Kidney (tissue), 14 donors: ENCODE measurements around the gene LRRC8C. TPM values are rescaled to one million over a fixed set of nuclear protein-coding genes. Genes with fewer than 3 reads are reported as not detected.

Experiments
- DNase-seq, 5 donors: peaks; one replicate each; pipeline ENCODE4 v3.0.0-alpha.2; 2013 to 2020
- FAIRE-seq: peaks from 2 replicates; lab custom pipeline; 2012; peaks lifted over from hg19 to GRCh38; lab: Jason Lieb, UNC
- H3K27ac ChIP-seq, 2 donors: one replicate each; pipeline ENCODE4 v1.7.0; 2013; ENCODE audit warnings: low read depth in 2 of 2, low read length in 2 of 2, inconsistent platforms in 1 of 2
- H3K27me3 ChIP-seq: one replicate; pipeline ENCODE4 v1.7.1; 2013; ENCODE audit warnings: low read length, inconsistent platforms; ENCODE audit not compliant: control insufficient read depth, insufficient read depth
- H3K36me3 ChIP-seq, 3 donors: one replicate each; pipeline versions ENCODE4 v1.7.0 to v1.7.1; 2013; ENCODE audit warnings: low read length in 3 of 3, control low read depth in 1 of 3, inconsistent platforms in 1 of 3; ENCODE audit not compliant: insufficient read depth in 3 of 3, control insufficient read depth in 2 of 3
- H3K4me1 ChIP-seq, 3 donors: one replicate each; pipeline versions ENCODE4 v1.7.0 to v1.7.1; 2013; ENCODE audit warnings: low read length in 3 of 3, inconsistent platforms in 1 of 3, low read depth in 1 of 3; ENCODE audit not compliant: control insufficient read depth in 2 of 3, insufficient read depth in 2 of 3
- H3K4me3 ChIP-seq, 3 donors: one replicate each; pipeline versions ENCODE4 v1.7.0 to v1.8.1; 2013; ENCODE audit warnings: low read length in 3 of 3, control low read depth in 1 of 3, inconsistent platforms in 1 of 3
- H3K9ac ChIP-seq, 3 donors: one replicate each; pipeline versions ENCODE4 v1.7.0 to v1.7.1; 2013; ENCODE audit warnings: low read length in 3 of 3, control low read depth in 1 of 3, inconsistent platforms in 1 of 3
- H3K9me3 ChIP-seq, 3 donors: one replicate each; pipeline versions ENCODE4 v1.7.0 to v1.7.1; 2013; ENCODE audit warnings: low read length in 3 of 3, control low read depth in 1 of 3, inconsistent platforms in 1 of 3; ENCODE audit not compliant: control insufficient read depth in 2 of 3, insufficient read depth in 1 of 3
- CTCF ChIP-seq: IDR thresholded peaks from 3 replicates; pipeline ENCODE4 v1.5.1; 2012; ENCODE audit warnings: mild to moderate bottlenecking, moderate library complexity, borderline replicate concordance; ENCODE audit not compliant: insufficient read depth; ENCODE audit errors: extremely low read depth
- intact Hi-C: fragments of 100-400 bp; cut with DNase I; formaldehyde crosslinking; loops from one replicate; pipeline ENCODE4 v1.11.1; 2022
- polyA plus RNA-seq: library from polyadenylated mRNA; stranded (reverse); fragments of 350-450 nt; fragmentation: Illumina TruSeq; extraction: RNeasy Lipid Tissue Mini Kit (QIAGEN cat#74804); gene quantifications from one replicate; pipeline ENCODE4 v1.2.3, GENCODE V29; 2014; ENCODE audit warnings: low read depth, low replicate concordance; ENCODE audit not compliant: insufficient read depth
- total RNA-seq: library from RNA; stranded (reverse); fragmentation: NEBNext Ultra II Directional; extraction: Animal tissue kit (Norgen Biotek cat#: 25700); gene quantifications from one replicate; pipeline ENCODE4 v1.2.1, GENCODE V29; 2021
- donor health status: control.
- donor health status: control.
- donor health status: control.
- donor health status: control.
- donor health status: control.
- donor health status: DM: yes; HTN: yes; CAD: no.
- donor health status: Normal renal cell carcinoma (clear cell type).

LRRC8C gene
- total and polyA plus RNA-seq, 2 donors from 2014 or later: 2.6 to 12.7 TPM

- intact Hi-C loops: no loop called here
These were observed 11.3 kb downstream of the LRRC8C start for GRCh38 chr1:89644119-89644814.

GRCh38 chr1:89646259-89646658 lies 13.3 kb downstream of the LRRC8C start:
- Histone ChIP-seq H3K36me3 (no peaks in the 10 kb centered on the region), H3K27me3 (no peaks in the 10 kb centered on the region), H3K27ac (no peak overlapping the region), H3K9me3 (no peaks in the 10 kb centered on the region), H3K9ac (no peak overlapping the region), H3K4me3 (no peak overlapping the region), H3K4me1 (no peaks in the 10 kb centered on the region)
- FAIRE-seq (peak; percentile 6), DNase-seq (no peak)
- intact Hi-C loops: no loop called here
- no peak for TF ChIP-seq CTCF

More at GRCh38 chr1:89644119-89644814, 11.3 kb downstream of the LRRC8C start:
- Histone ChIP-seq H3K27ac (peak overlapping the region in 1 of 2 donors; percentile 32), H3K4me1 (no peaks in the 10 kb centered on the region), H3K27me3 (no peaks in the 10 kb centered on the region), H3K9ac (no peak overlapping the region), H3K36me3 (no peaks in the 10 kb centered on the region), H3K9me3 (no peaks in the 10 kb centered on the region), H3K4me3 (no peak overlapping the region)
- DNase-seq: no peak
- no peak for FAIRE-seq
- no peak for TF ChIP-seq CTCF

- no peaks in the 10 kb centered on the region for H3K36me3 ChIP-seq
- FAIRE-seq: no peak
These were observed 16.9 kb downstream of the LRRC8C start for GRCh38 chr1:89649783-89650182.

More at GRCh38 chr1:89649783-89650182, 16.9 kb downstream of the LRRC8C start:
- H3K9me3 ChIP-seq: no peaks in the 10 kb centered on the region
- no peak overlapping the region for H3K27ac ChIP-seq
- H3K27me3 ChIP-seq: no peaks in the 10 kb centered on the region
- intact Hi-C loops: no loop called here
- H3K4me1 ChIP-seq: no peaks in the 10 kb centered on the region
- no peak for TF ChIP-seq CTCF
- H3K4me3 ChIP-seq: no peak overlapping the region
- no peak overlapping the region for H3K9ac ChIP-seq
- DNase-seq: no peak
